HL-60 (cell line): Measurements from ENCODE around the gene SFXN1.

Source experiments
- DNase-seq, 2 experiments: peaks; one replicate each; pipeline ENCODE4 v3.0.0-alpha.2; 2010 to 2020; ENCODE audit warnings: low read depth in 1 of 2, low spot score in 1 of 2
- H3K27ac ChIP-seq: fragments of 250-450 bp; sonication (Bioruptor Pico); replicated peaks from 2 replicates; pipeline ENCODE4 v1.5.1; 2020; ENCODE audit warnings: mild to moderate bottlenecking, moderate library complexity
- H3K27me3 ChIP-seq: fragments of 250-450 bp; sonication (Bioruptor Pico); 2 replicates; pipeline ENCODE4 v1.5.1; 2021; ENCODE audit warnings: mild to moderate bottlenecking, moderate library complexity; ENCODE audit not compliant: insufficient read depth, poor library complexity, severe bottlenecking
- H3K4me3 ChIP-seq: replicated peaks from 2 replicates; pipeline ENCODE4 v1.5.1; 2011; ENCODE audit warnings: mild to moderate bottlenecking, control low read depth, low read length; ENCODE audit not compliant: insufficient read depth
- GABPA ChIP-seq: IDR thresholded peaks from 2 replicates; pipeline ENCODE4 v1.6.1; 2012; ENCODE audit warnings: low read depth
- POLR2AphosphoS5 ChIP-seq: IDR thresholded peaks from 2 replicates; pipeline ENCODE4 v1.6.1; 2012; ENCODE audit warnings: low read depth
- SPI1 ChIP-seq: IDR thresholded peaks from 2 replicates; pipeline ENCODE4 v1.6.1; 2012; ENCODE audit warnings: low read depth, mild to moderate bottlenecking, borderline replicate concordance
- TF ChIP-seq, protein P1 (sequence below): IDR thresholded peaks from one replicate; pipeline ENCODE4 v1.5.1; 2011; ENCODE audit warnings: low read length, control low read depth, inconsistent platforms; ENCODE audit not compliant: insufficient read depth
- TF ChIP-seq, protein P2 (sequence below): IDR thresholded peaks from 2 replicates; pipeline ENCODE4 v1.6.1; 2012; ENCODE audit warnings: low read depth; ENCODE audit not compliant: insufficient replicate concordance

The SFXN1 gene

DNA sequence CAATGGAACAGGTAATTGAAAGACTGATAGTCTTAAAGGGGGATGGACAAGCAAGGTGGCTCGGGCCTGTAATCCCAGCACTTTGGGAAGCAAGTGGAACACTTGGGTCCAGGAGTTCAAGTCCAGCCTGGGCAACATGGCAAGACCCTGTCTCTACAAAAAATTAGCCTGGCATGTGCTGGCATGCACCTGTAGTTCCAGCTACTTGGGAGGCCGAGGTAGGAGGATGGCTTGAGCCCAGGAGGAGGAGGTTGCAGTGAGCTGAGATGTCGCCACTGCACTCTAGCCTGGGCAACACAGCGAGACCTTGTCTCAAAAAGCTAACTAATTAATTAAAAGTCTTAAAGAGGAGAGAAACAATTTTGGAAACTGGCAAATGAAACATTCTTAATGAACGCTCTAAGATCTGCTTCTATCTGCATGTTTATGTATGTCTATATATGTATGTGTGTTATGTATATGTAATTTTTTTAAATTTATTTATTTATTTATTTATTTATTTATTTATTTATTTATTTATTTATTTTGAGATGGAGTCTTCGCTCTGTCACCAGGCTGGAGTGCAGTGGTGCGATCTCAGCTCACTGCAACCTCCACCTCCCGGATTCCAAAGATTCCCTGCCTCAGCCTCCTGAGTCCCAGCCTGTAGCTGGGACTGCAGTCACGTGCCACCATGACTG lies 80.6 kb downstream of the SFXN1 start:
- no peak overlapping the region for H3K27ac ChIP-seq
- no peak overlapping the region for H3K4me3 ChIP-seq
- TF ChIP-seq SPI1: no peak
- TF ChIP-seq GABPA: no peak
- TF ChIP-seq, protein P1, sequence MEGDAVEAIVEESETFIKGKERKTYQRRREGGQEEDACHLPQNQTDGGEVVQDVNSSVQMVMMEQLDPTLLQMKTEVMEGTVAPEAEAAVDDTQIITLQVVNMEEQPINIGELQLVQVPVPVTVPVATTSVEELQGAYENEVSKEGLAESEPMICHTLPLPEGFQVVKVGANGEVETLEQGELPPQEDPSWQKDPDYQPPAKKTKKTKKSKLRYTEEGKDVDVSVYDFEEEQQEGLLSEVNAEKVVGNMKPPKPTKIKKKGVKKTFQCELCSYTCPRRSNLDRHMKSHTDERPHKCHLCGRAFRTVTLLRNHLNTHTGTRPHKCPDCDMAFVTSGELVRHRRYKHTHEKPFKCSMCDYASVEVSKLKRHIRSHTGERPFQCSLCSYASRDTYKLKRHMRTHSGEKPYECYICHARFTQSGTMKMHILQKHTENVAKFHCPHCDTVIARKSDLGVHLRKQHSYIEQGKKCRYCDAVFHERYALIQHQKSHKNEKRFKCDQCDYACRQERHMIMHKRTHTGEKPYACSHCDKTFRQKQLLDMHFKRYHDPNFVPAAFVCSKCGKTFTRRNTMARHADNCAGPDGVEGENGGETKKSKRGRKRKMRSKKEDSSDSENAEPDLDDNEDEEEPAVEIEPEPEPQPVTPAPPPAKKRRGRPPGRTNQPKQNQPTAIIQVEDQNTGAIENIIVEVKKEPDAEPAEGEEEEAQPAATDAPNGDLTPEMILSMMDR: no peak
- TF ChIP-seq, protein P2, sequence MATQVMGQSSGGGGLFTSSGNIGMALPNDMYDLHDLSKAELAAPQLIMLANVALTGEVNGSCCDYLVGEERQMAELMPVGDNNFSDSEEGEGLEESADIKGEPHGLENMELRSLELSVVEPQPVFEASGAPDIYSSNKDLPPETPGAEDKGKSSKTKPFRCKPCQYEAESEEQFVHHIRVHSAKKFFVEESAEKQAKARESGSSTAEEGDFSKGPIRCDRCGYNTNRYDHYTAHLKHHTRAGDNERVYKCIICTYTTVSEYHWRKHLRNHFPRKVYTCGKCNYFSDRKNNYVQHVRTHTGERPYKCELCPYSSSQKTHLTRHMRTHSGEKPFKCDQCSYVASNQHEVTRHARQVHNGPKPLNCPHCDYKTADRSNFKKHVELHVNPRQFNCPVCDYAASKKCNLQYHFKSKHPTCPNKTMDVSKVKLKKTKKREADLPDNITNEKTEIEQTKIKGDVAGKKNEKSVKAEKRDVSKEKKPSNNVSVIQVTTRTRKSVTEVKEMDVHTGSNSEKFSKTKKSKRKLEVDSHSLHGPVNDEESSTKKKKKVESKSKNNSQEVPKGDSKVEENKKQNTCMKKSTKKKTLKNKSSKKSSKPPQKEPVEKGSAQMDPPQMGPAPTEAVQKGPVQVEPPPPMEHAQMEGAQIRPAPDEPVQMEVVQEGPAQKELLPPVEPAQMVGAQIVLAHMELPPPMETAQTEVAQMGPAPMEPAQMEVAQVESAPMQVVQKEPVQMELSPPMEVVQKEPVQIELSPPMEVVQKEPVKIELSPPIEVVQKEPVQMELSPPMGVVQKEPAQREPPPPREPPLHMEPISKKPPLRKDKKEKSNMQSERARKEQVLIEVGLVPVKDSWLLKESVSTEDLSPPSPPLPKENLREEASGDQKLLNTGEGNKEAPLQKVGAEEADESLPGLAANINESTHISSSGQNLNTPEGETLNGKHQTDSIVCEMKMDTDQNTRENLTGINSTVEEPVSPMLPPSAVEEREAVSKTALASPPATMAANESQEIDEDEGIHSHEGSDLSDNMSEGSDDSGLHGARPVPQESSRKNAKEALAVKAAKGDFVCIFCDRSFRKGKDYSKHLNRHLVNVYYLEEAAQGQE: no peak
- no peak for TF ChIP-seq POLR2AphosphoS5
- no peaks in the 10 kb centered on the region for H3K27me3 ChIP-seq
- no peak for DNase-seq

DNA sequence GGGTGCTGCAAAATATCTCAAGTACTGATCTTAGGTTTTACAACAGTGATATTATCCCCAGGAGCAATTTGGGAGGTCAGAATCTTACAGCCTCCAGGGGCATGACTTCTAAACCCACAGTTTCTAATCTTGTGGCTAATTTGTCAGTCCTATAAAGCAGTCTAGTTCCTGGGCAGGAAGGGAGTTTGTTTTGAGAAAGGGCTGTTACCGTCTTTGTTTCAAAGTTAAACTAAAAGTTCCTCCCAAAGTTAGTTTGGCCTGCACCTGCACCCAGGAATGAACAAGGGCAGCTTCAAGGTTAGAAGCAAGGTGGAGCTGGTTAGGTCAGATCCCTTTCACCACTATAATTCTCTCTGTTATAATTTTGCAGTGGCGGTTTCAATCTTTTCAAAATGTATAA lies 81.7 kb downstream of the SFXN1 start:
- TF ChIP-seq GABPA: no peak
- no peak for TF ChIP-seq POLR2AphosphoS5
- TF ChIP-seq, protein P1: no peak
- TF ChIP-seq SPI1: no peak
- TF ChIP-seq, protein P2: no peak
- H3K4me3 ChIP-seq: no peak overlapping the region
- H3K27ac ChIP-seq: no peak overlapping the region
- DNase-seq: no peak
- H3K27me3 ChIP-seq: no peaks in the 10 kb centered on the region

DNA sequence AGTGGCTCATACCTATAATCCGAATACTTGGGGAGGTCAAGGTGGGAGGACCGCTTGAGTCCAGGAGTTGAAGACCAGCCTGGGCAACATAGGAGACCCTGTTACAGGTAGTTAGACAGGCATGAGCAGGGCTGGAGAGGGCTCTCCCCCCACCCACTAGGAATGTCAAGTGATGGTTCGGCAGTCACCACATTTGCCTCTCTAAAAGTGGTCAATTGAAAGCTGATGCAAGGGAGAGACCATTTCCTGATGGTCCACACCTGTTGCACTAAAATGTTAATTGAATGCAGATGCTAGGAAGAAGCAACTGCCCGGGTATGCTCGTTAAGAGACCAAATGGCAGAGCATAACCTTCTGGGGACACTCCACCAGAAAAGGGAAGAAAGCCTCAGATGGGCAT lies 82.7 kb downstream of the SFXN1 start:
- DNase-seq: no peak
- Histone ChIP-seq H3K27me3 (no peaks in the 10 kb centered on the region), H3K27ac (no peak overlapping the region), H3K4me3 (no peak overlapping the region)
- TF ChIP-seq, protein P1: no peak
- TF ChIP-seq POLR2AphosphoS5: no peak
- TF ChIP-seq, protein P2: no peak
- no peak for TF ChIP-seq GABPA
- TF ChIP-seq SPI1: no peak
